SH-SY5Y (cell line): ENCODE data around the gene GIPC1.

Experiments used
- GATA2 ChIP-seq: IDR thresholded peaks from 2 replicates; pipeline ENCODE4 v1.6.1; 2011; ENCODE audit warnings: mild to moderate bottlenecking, low read depth, low read length
- GATA3 ChIP-seq: IDR thresholded peaks from 2 replicates; pipeline ENCODE4 v1.6.1; 2011; ENCODE audit warnings: low read depth, mild to moderate bottlenecking, low read length, moderate library complexity

Gene GIPC1

GRCh38 chr19:14473073-14473977 is 22.6 kb downstream of the GIPC1 start:
- TF ChIP-seq GATA2 (no peak), GATA3 (no peak)

- TF ChIP-seq GATA3 (no peak), GATA2 (no peak)
These were observed 23.6 kb downstream of the GIPC1 start for GRCh38 chr19:14472202-14472938.

- TF ChIP-seq GATA2 (no peak), GATA3 (no peak)
These were observed 24.3 kb downstream of the GIPC1 start for GRCh38 chr19:14471436-14472187.

GRCh38 chr19:14470031-14470876 is 25.7 kb downstream of the GIPC1 start:
- TF ChIP-seq GATA2 (no peak), GATA3 (no peak)

GRCh38 chr19:14467816-14468215 is 28.1 kb downstream of the GIPC1 start:
- TF ChIP-seq GATA2 (no peak), GATA3 (no peak)

- TF ChIP-seq GATA3 = no peak
- TF ChIP-seq GATA2 = no peak
These were observed 28.5 kb downstream of the GIPC1 start for GRCh38 chr19:14467391-14467790.

GRCh38 chr19:14463747-14464146 is 32.2 kb downstream of the GIPC1 start:
- TF ChIP-seq GATA2 (no peak), GATA3 (no peak)

- TF ChIP-seq GATA2 (no peak), GATA3 (no peak)
These were observed 35.0 kb downstream of the GIPC1 start for GRCh38 chr19:14460935-14461334.

GRCh38 chr19:14459703-14460102 is 36.2 kb downstream of the GIPC1 start:
- no peak for TF ChIP-seq GATA2

GRCh38 chr19:14450876-14451275 is 45.1 kb downstream of the GIPC1 start:
- TF ChIP-seq GATA2 (no peak), GATA3 (no peak)

- TF ChIP-seq GATA2 (no peak), GATA3 (no peak)
These were observed 45.6 kb downstream of the GIPC1 start for GRCh38 chr19:14450168-14450874.

GRCh38 chr19:14449321-14449720 is 46.6 kb downstream of the GIPC1 start:
- TF ChIP-seq GATA3 (no peak), GATA2 (no peak)

GRCh38 chr19:14446336-14447036 is 49.4 kb downstream of the GIPC1 start:
- no peak for TF ChIP-seq GATA3
- no peak for TF ChIP-seq GATA2
